HG02610 (cell line): ENCODE data around the gene TMEM178A.
A peak's percentile ranks its signal among the peaks of the same experiment; 100 is the strongest.

ENCODE experiments used
- ATAC-seq: cut with Tn5 transposase; IDR thresholded peaks from one replicate; pipeline ENCODE4 v1.9.1; 2021; ENCODE audit warnings: mild to moderate bottlenecking, moderate library complexity; ENCODE audit not compliant: unreplicated experiment

Gene TMEM178A

GRCh38 chr2:39673018-39673417 is 7.3 kb downstream of the TMEM178A start:
- no peak for ATAC-seq

DNA sequence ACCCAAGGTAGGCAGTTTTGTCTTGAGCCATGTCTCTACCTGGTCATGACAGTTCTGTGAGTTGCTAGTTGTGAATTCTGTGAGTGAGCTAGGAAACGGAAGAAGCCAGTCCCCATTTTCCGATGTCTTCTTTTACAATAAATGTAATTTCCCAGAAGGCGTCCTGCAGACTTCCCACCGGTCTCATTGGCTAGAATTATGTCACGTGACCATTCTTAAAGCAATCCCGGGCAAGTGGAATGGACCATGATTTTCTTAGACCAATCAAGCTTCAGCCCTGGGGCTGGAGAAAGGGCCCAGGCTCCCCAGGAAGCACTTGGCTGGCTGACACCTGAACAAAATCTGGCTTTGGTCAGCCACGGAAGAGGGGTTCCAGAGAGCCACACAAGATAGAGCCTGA is 10.6 kb downstream of the TMEM178A start:
- ATAC-seq: no peak

GRCh38 chr2:39678170-39678569 is 12.5 kb downstream of the TMEM178A start:
- ATAC-seq: no peak

DNA sequence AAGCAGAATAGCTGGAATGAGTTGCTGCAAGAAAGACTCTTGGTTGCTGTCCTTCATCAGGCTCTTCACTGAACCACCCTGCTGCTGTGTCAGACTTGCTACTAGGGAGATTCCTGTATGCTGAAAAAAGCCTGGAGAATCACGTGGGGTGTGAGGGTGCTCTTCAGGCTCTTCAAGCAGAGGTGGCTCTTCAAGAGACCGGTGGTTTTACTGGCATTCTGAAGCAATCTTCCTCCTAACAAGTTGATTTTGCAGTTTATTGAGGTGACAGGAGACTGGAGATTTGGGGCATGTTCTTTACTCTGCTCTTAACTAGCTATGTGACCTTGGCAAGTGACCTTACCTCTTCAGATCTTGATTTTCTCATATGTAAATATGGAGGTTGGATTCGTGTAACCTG is 14.1 kb downstream of the TMEM178A start:
- ATAC-seq: no peak

DNA sequence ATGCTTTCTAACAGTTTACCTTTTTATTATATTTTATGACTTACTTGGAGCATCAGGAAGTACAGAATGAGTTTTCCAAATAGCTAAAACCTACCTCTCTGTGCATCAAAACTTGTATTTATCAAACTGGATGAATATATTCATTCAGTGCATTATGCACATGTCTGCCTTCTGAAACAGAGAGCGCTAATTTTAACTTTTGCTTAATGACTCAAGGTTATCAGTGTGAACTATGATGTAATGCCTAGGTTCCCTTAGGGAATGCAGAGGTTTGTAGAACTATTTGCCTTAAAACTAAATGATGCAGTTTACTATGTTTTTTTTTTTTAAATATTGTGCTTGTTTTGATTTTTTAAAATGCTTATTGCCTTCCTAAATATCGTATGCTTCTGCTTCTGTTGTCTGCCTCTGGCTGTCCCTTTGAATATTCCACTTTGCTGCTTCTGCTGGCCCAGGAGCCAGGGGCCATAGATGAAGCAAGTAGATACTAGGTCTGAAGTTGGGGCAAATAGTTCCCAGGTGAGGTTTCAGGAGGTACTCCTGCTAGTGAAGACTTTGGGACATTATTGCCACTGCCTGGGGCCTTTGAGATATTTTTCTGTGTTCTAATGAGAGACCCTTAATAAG is 16.5 kb downstream of the TMEM178A start:
- peak; percentile 54 for ATAC-seq

DNA sequence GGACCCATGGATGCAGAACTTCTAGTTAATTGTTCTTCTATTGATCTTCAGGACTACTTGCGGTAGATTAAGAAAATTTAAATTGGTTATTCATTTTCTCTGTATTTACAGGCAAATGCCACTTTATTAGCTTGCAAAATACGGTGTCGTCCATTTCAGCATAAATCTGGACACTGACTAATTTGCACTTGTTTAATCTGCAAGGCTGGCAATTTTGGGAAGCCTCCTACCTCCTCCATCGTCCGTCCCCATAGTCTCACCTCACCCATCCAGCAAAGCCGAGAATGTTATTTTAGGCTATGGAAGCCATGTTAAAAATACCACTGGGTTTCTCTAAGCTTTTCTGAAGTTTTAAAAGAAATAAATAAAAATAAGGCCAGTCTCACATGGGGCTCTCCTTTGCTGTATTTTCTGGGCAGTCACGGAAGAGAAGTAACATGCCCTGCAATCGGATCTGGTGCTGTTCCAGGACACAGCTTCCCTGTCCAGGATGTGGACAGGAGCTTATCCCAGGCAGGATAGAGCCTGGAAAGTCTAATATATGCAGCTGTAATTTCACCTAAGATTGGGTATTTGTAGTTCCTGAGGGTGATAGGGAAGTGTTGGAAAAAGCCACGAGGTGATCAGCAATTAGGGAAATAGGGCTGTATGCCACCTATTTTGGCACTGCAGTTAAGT is 17.4 kb downstream of the TMEM178A start:
- ATAC-seq: no peak

DNA sequence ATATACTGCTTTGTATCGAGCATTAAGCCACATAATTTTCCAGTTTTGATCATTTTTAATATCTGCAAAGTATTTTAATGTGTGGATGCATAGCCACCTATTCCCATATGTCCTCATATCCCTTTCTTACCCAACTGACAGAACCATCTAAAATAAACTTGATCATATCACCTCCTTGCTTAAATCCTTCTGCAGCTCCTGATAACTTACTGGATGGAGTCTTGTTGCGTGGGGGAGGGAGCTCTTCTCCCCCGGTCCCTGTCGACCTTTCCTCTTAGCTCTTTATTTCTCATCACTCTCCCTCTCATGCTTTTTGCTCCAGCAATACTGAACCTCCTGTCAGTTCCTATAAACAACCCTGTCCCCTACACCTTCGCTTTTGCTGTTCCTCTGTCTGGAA is 18.7 kb downstream of the TMEM178A start:
- ATAC-seq: no peak

DNA sequence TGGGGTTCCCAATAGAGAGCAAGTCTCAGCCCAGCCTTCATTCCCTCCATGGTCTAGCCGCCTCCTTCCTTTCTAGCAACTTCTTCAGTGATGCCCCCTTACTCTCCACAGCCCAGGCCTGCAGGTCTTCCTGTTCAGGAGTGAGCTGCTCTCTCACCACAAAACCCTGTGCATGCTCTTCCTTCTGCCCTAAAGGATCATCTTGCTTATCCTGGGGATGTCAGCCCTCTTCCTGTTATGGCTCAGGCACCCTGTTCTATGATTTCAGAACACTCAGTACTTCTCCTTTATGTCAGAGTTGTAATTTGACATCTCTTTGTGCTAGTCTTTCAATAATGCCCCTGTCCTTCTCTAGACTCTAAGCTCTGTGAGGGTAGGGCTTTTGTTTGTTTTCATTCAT is 19.4 kb downstream of the TMEM178A start:
- no peak for ATAC-seq

- no peak for ATAC-seq
Measured at GRCh38 chr2:39686456-39686855, 20.7 kb downstream of the TMEM178A start.

GRCh38 chr2:39688181-39688580 is 22.5 kb downstream of the TMEM178A start:
- no peak for ATAC-seq

- ATAC-seq: no peak
Measured at GRCh38 chr2:39689272-39689841, 23.6 kb downstream of the TMEM178A start.

GRCh38 chr2:39689876-39690275 is 24.2 kb downstream of the TMEM178A start:
- ATAC-seq: no peak

GRCh38 chr2:39693245-39693644 is 27.5 kb downstream of the TMEM178A start:
- no peak for ATAC-seq

- ATAC-seq: no peak
Measured at GRCh38 chr2:39696101-39696553, 30.4 kb downstream of the TMEM178A start.

DNA sequence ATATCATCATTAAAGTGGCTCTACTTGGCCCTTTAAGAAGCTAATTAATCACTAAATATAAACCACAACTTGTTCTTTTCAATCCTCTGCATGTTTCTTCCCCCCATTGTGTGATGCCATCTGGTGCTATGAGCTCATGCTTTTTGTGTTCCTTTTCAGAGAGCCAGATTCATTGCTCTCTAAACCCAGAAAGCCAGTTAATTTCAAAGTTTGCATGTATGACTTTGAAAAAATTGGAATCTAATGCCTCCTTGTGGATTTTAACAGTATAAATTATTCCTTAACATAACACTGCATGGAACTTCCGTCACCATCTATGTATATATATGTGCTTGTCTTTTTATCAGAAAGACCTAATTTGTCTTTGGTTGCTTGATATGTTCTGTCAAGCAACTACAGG is 31.1 kb downstream of the TMEM178A start:
- no peak for ATAC-seq

DNA sequence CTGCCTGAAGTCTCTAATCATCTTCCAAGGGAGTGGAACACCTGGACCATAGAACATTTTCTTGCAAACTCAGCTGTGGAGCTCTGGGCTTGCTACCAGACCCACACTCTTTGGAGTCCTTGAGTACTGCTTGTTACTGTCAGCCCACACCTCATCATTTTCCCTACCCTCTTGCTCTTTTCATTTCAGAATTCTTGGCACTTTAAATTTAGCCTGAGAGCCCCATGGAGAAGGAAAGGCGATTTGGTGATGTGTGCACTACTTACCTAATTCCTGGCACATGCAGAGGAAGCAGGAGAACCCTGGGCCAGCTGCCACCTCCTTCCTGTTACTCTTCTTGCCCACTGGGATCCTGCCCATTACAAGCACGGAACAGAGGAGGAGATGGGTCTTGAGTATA is 31.7 kb downstream of the TMEM178A start:
- no peak for ATAC-seq

DNA sequence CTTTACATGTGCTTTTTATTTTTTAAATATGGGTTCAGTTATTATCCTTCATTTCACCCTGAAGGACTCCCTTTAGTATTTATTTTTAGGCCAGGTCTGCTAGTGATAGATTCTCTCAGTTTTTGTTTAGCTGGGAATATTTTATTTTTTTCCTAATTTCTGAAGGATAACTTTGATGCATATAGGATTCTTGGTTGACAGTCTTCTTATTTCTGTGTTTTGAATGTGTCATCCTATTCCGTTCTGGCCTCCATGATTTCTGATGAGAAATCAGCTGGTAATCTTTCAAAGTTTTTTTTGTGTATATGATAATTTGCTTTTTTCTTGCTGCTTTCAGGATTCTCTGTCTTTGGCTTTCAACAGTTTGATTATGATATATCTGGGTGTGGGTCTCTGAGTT is 35.4 kb downstream of the TMEM178A start:
- ATAC-seq: no peak

GRCh38 chr2:39703181-39703872 is 37.6 kb downstream of the TMEM178A start:
- ATAC-seq: no peak

- ATAC-seq: no peak
Measured at GRCh38 chr2:39704540-39704939, 38.8 kb downstream of the TMEM178A start.

- no peak for ATAC-seq
Measured at GRCh38 chr2:39705638-39706037, 39.9 kb downstream of the TMEM178A start.

- ATAC-seq: no peak
Measured at GRCh38 chr2:39706312-39706711, 40.6 kb downstream of the TMEM178A start.

DNA sequence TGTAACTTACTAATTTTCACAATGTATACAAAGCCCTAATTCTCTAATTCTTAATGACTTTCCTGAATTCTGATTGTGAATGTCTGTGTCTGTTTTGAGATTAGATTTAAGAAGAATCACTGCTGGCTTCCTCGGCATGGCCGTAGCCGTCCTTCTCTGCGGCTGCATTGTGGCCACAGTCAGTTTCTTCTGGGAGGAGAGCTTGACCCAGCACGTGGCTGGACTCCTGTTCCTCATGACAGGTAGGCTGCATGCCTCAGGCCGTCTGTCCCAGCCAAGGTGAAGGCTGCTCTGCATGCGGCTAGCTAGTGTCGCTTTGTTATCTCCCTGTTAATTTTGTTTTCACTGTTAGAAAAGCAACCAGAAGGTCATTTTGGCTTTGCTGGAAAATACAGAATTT is 41.2 kb downstream of the TMEM178A start:
- ATAC-seq: no peak
